Endothelial cell of umbilical vein (primary cell): ENCODE measurements around the gene CEP43. TPM values are rescaled to one million over a fixed set of nuclear protein-coding genes. Genes with fewer than 3 reads are reported as not detected.

ENCODE experiments used
- BruUV-seq: library from RNA; stranded (reverse); fragments of 400-500 nt; replicated peaks from 2 replicates; lab custom pipeline; 2021; lab: Mats Ljungman, UMichigan
- CTCF ChIA-PET: fragments of 300-600, 350-600 bp; sonication (Branson Sonifier 250); formaldehyde crosslinking; loops from one replicate; lab custom pipeline; 2021; ENCODE audit warnings: antibody characterized with exemption, inconsistent platforms; lab: Charles Lee
- POLR2A ChIA-PET: fragments of 300-600, 350-600 bp; sonication (Branson Sonifier 250); formaldehyde crosslinking; loops from one replicate; lab custom pipeline; 2021; ENCODE audit warnings: antibody characterized with exemption, inconsistent platforms; lab: Charles Lee
- DNase-seq: peaks from one replicate; pipeline ENCODE4 v3.0.0-alpha.2; 2011; ENCODE audit warnings: low read depth, low spot score
- FAIRE-seq: peaks from 2 replicates; lab custom pipeline; 2011; peaks lifted over from hg19 to GRCh38; lab: Jason Lieb, UNC
- H2AFZ ChIP-seq: 2 replicates; pipeline ENCODE4 v1.6.0; 2012; ENCODE audit warnings: low read depth, low read length, control low read depth, inconsistent platforms
- H3K27ac ChIP-seq: 2 replicates; pipeline ENCODE4 v1.5.1; 2011; ENCODE audit warnings: low read depth, mild to moderate bottlenecking, control low read depth, low read length, moderate library complexity; ENCODE audit not compliant: insufficient read depth
- H3K27me3 ChIP-seq, 2 experiments: 2 replicates each; pipeline versions ENCODE4 v1.6.0 to v1.6.1; 2011; ENCODE audit warnings: low read length in 2 of 2, mixed read lengths in 1 of 2; ENCODE audit not compliant: control insufficient read depth in 2 of 2, insufficient read depth in 2 of 2
- H3K36me3 ChIP-seq, 2 experiments: 2 replicates in 1 of 2; 3 replicates in 1 of 2; pipeline ENCODE4 v1.5.1; 2011; ENCODE audit warnings: low read length in 2 of 2, mild to moderate bottlenecking in 1 of 2, moderate library complexity in 1 of 2; ENCODE audit not compliant: control insufficient read depth in 2 of 2, insufficient read depth in 2 of 2; ENCODE audit errors: extremely low read depth in 1 of 2
- H3K4me1 ChIP-seq: 3 replicates; pipeline ENCODE4 v1.5.1; 2011; ENCODE audit warnings: mild to moderate bottlenecking, low read length; ENCODE audit not compliant: control insufficient read depth, insufficient read depth; ENCODE audit errors: extremely low read depth
- H3K4me2 ChIP-seq: 2 replicates; pipeline ENCODE4 v1.6.1; 2011; ENCODE audit warnings: low read length, control low read depth, mixed read lengths; ENCODE audit not compliant: insufficient read depth
- H3K4me3 ChIP-seq, 3 experiments: fragments of 200-600 bp in 1 of 3; sonication (generic), shearing (Covaris generic) in 1 of 3; replicated peaks in 1 of 3; 2 replicates each; pipeline ENCODE4 v1.5.1; 2011 to 2016; ENCODE audit warnings: control low read depth in 3 of 3, low read length in 3 of 3, mild to moderate bottlenecking in 2 of 3, inconsistent platforms in 1 of 3, low read depth in 1 of 3, moderate library complexity in 1 of 3; ENCODE audit not compliant: insufficient read depth in 1 of 3
- H3K79me2 ChIP-seq: 2 replicates; pipeline ENCODE4 v1.6.0; 2012; ENCODE audit warnings: low read length, inconsistent platforms; ENCODE audit not compliant: control insufficient read depth, insufficient read depth
- H3K9ac ChIP-seq: replicated peaks from 2 replicates; pipeline ENCODE3; 2011; ENCODE audit warnings: low read length, control low read depth; ENCODE audit not compliant: insufficient read depth; ENCODE audit errors: extremely low read depth
- H3K9me1 ChIP-seq: replicated peaks from 3 replicates; pipeline ENCODE4 v1.6.0; 2011; ENCODE audit warnings: mild to moderate bottlenecking, low read length; ENCODE audit not compliant: control insufficient read depth, insufficient read depth; ENCODE audit errors: extremely low read depth
- H3K9me3 ChIP-seq: replicated peaks from 2 replicates; pipeline ENCODE4 v1.5.1; 2012; ENCODE audit warnings: low read length, inconsistent platforms; ENCODE audit not compliant: control insufficient read depth, insufficient read depth
- H4K20me1 ChIP-seq: replicated peaks from 2 replicates; pipeline ENCODE3; 2011; ENCODE audit warnings: mild to moderate bottlenecking, low read length; ENCODE audit not compliant: control insufficient read depth, insufficient read depth; ENCODE audit errors: extremely low read depth
- CTCF ChIP-seq, 2 donors: IDR thresholded peaks; 1 replicate in 1 of 2; 2 replicates in 1 of 2; pipeline ENCODE4 v1.5.1; 2011; ENCODE audit warnings: low read length in 2 of 2, mild to moderate bottlenecking in 2 of 2, moderate library complexity in 2 of 2, control low read depth in 1 of 2, inconsistent platforms in 1 of 2, low read depth in 1 of 2; ENCODE audit not compliant: insufficient read depth in 1 of 2; ENCODE audit errors: extremely low read depth in 1 of 2
- EZH2 ChIP-seq: IDR thresholded peaks from 2 replicates; pipeline ENCODE4 v1.6.1; 2012; ENCODE audit warnings: borderline replicate concordance, low read depth, mild to moderate bottlenecking, moderate library complexity, low read length, inconsistent platforms; ENCODE audit not compliant: severe bottlenecking
- FOS ChIP-seq: IDR thresholded peaks from 2 replicates; pipeline ENCODE4 v1.6.1; 2011; ENCODE audit warnings: mild to moderate bottlenecking, low read length, moderate library complexity, borderline replicate concordance; ENCODE audit not compliant: insufficient read depth
- GATA2 ChIP-seq: IDR thresholded peaks from 2 replicates; pipeline ENCODE4 v1.7.0; 2011; ENCODE audit warnings: low read depth, mild to moderate bottlenecking, moderate library complexity, mixed read lengths, low read length; ENCODE audit not compliant: insufficient read length, insufficient read depth
- JUN ChIP-seq: IDR thresholded peaks from 2 replicates; pipeline ENCODE4 v1.6.1; 2011; ENCODE audit warnings: borderline replicate concordance, low read depth; ENCODE audit not compliant: insufficient read length, insufficient read depth
- MAX ChIP-seq: IDR thresholded peaks from 2 replicates; pipeline ENCODE4 v1.6.1; 2011; ENCODE audit not compliant: insufficient read depth, insufficient read length
- MYC ChIP-seq: IDR thresholded peaks from one replicate; pipeline ENCODE4 v1.6.1; 2011; ENCODE audit warnings: mild to moderate bottlenecking, low read depth, low read length
- POLR2A ChIP-seq: IDR thresholded peaks from 2 replicates; pipeline ENCODE4 v1.6.1; 2012; ENCODE audit warnings: low read depth, mild to moderate bottlenecking, control low read depth, low read length
- POLR2AphosphoS5 ChIP-seq: IDR thresholded peaks from 2 replicates; pipeline ENCODE4 v1.6.1; 2012; ENCODE audit warnings: low read depth, mild to moderate bottlenecking, control low read depth, low read length, moderate library complexity; ENCODE audit not compliant: insufficient read depth
- dilution Hi-C: fragments of 300-500 bp; cut with MboI; formaldehyde crosslinking; loops from one replicate; pipeline ENCODE4 v1.15.0; 2019; ENCODE audit warnings: low sequenced_read_pairs; ENCODE audit not compliant: extremely low pct_ligation_motif_present
- intact Hi-C: fragments of 100-400 bp; cut with micrococcal nuclease; formaldehyde crosslinking; loops from one replicate; pipeline ENCODE4 v1.10.0; 2022
- polyA plus RNA-seq, 4 experiments: library from polyadenylated mRNA; depleted of rRNA in 3 of 4; stranded (reverse) in 3 of 4; unstranded in 1 of 4; fragments of >200 nt; gene quantifications; 2 replicates each; pipeline versions ENCODE4 v1.2.1 to v1.2.3, GENCODE V29; 2011 to 2012; ENCODE audit warnings: missing spikeins in 1 of 4
- total RNA-seq: library from RNA; stranded (reverse); gene quantifications from 2 replicates; pipeline ENCODE4 v1.2.3, GENCODE V29; 2021

Gene CEP43
- total and polyA plus RNA-seq, 2 donors (not counting 3 experiments of a cell fraction or from before 2014, with no cell fraction given): 6.5 to 22.5 TPM

- Histone ChIP-seq H3K27ac (peak overlapping the region; percentile 15), H3K27me3 (no peaks in the 10 kb centered on the region), H3K36me3 (no peaks in the 10 kb centered on the region), H3K4me2 (peak overlapping the region; percentile 28), H2AFZ (peak overlapping the region; percentile 58), H3K9me3 (no peaks in the 10 kb centered on the region), H3K79me2 (no peaks in the 10 kb centered on the region), H3K4me1 (peaks cover 21% of the 10 kb centered on the region), H3K9ac (no peak overlapping the region), H3K4me3 (no peak overlapping the region), H4K20me1 (no peaks in the 10 kb centered on the region), H3K9me1 (no peaks in the 10 kb centered on the region)
- FAIRE-seq (peak; percentile 62), DNase-seq (peak; percentile 48)
- TF ChIP-seq POLR2A (peak; percentile 32), POLR2AphosphoS5 (peak; percentile 19), FOS (peak; percentile 34), GATA2 (no peak)
- CTCF ChIA-PET: interaction anchor here (1.4 to 1.6 kb wide), 4 partner anchors 8 to 30 kb away, joined by 3 to 12 read pairs (median 6); no protein-coding TSS in a partner anchor
- intact Hi-C loops (loop anchor here (1.0 to 10.0 kb wide), 3 partner anchors 37 to 685 kb away; no protein-coding TSS in a partner anchor), dilution Hi-C loops (no loop called here)
- POLR2A ChIA-PET: no interaction called here
- BruUV-seq: no TSS peak
Measured at GRCh38 chr6:166959911-166960608, 39.1 kb upstream of the CEP43 start.

- DNase-seq: no peak
- Histone ChIP-seq H3K9ac (no peak overlapping the region), H3K79me2 (no peaks in the 10 kb centered on the region), H3K27me3 (no peaks in the 10 kb centered on the region), H3K4me3 (no peak overlapping the region), H2AFZ (no peak overlapping the region), H3K36me3 (no peaks in the 10 kb centered on the region), H3K9me1 (no peaks in the 10 kb centered on the region), H3K4me1 (peaks cover 18% of the 10 kb centered on the region), H4K20me1 (no peaks in the 10 kb centered on the region), H3K9me3 (no peaks in the 10 kb centered on the region), H3K27ac (no peak overlapping the region), H3K4me2 (no peak overlapping the region)
- BruUV-seq: no TSS peak
- POLR2A ChIA-PET: no interaction called here
- no peak for TF ChIP-seq FOS
- no peak for TF ChIP-seq EZH2
- TF ChIP-seq GATA2: no peak
- TF ChIP-seq POLR2A: no peak
- TF ChIP-seq JUN: no peak
- TF ChIP-seq POLR2AphosphoS5: no peak
- TF ChIP-seq MYC: no peak
- TF ChIP-seq MAX: no peak
- no peak for TF ChIP-seq CTCF (IDR thresholded peaks at IDR 0.05; ENCODE audit: extremely low read depth in 1 of 2, insufficient read depth in 1 of 2, low read depth in 1 of 2, low read length in 2 of 2)
- CTCF ChIA-PET: interaction anchor here (0.9 to 1.6 kb wide), 3 partner anchors 9 to 37 kb away, joined by 3 to 12 read pairs (median 9); no protein-coding TSS in a partner anchor
- dilution Hi-C loops (no loop called here), intact Hi-C loops (loop anchor here (1.0 kb wide), 1 partner anchor 37 kb away; no protein-coding TSS in a partner anchor)
- FAIRE-seq: no peak
Measured at GRCh38 chr6:166960609-166960978, 38.6 kb upstream of the CEP43 start.
